NK-92 (cell line): Measurements from ENCODE around the gene NCAPH2.

Experiments used
- DNase-seq: peaks from one replicate; lab custom pipeline; 2025; ENCODE audit not compliant: unreplicated experiment; lab: John Stamatoyannopoulos, UW

Gene NCAPH2

DNA sequence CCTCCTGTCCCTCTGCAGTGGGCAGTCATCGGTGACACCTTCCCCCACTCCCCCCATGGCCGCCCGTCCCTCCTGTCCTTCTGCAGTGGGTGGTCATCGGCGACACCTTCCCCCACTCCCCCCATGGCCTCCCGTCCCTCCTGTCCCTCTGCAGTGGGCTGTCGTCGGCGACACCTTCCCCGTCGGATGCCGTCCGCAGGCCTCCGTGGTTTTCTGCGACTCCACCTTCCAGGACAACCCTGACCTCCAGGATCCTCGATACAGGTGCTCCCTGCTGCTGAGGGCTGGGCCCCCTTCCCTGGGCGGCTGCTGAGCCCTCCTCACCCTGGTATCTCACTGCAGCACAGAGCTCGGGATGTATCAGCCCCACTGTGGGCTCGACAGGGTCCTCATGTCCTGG, 19.1 kb upstream of the NCAPH2 start:
- DNase-seq, result no peak

DNA sequence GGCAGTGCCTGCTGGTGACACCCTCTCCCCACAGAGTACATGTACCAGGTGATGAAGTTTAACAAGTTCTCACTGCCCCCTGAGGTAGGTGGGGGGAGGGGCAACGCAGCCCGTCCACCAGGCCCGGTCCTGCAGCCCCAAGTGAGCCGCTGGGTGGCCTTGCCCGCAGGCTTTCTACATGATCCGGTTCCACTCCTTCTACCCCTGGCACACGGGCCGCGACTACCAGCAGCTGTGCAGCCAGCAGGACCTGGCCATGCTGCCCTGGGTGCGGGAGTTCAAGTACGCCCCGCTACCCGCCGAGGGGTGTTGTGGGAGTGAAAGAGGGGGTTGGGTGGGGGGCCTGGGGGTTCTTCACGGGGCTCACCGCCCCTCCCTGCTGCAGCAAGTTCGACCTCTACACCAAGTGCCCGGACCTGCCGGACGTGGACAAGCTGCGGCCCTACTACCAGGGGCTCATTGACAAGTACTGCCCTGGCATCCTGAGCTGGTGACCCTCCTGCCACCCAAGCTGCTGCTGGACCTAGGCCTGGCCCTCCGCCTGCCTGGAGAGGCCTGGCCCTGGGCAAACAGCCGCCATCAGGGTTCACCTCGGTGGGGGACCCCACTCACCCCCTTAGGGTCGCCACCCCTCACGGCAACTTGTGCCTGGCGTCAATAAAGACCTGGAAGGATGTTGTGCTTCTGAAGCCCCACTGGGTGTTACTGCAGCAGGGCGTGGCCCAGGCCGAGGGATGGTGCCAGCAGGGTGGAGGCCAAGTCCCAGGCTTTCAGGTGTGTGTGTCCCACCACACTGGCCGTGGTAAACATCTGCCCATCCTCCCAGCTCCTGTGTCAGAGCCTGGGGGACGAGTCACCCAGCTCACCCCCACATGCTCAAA, 18.4 kb upstream of the NCAPH2 start:
- no peak for DNase-seq

GRCh38 chr22:50490531-50491308, 17.3 kb upstream of the NCAPH2 start:
- no peak for DNase-seq

- no peak for DNase-seq
Observed at GRCh38 chr22:50497093-50497492, 10.9 kb upstream of the NCAPH2 start.

- no peak for DNase-seq
Observed at GRCh38 chr22:50498322-50498890, 9.6 kb upstream of the NCAPH2 start.

DNA sequence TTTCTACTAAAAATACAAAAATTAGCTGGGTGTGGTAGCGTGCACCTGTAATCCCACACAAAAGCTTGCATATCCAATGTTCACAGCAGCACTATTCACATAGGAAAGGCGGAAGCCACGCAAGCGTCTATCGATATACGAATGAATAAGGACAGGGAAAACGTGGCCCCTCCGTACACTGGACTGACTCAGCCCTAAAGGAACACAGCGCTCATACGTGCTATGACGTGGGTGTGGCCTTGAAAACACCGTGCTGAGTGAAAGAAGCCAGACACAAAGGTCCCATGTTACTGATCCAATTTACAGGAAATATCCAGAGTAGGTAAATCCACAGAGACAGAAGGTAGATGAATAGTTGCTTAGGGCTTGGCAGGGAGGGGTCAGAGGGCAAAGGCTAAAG, 7.6 kb upstream of the NCAPH2 start:
- DNase-seq, result no peak

DNA sequence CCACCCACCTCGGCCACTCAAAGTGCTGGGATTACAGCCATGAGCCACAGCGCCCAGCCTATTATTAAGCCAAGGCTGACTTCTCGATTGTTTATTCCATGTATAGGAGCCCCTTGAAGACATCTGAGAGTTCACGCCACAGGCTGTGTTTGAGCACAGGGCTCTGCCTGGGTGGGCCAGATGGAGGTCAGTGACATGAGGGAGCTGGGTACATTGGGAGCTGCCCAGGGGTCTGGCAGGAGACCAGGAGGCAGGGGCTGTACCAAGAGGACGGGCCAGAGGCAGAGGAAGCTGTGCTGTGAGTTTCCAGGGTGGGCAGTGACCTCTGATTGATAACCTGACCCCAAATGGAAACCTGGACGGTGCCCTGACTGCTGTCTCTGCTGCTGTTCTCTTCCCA, 5.9 kb upstream of the NCAPH2 start:
- DNase-seq, result no peak

- no peak for DNase-seq
Observed at GRCh38 chr22:50502628-50503474, 5.2 kb upstream of the NCAPH2 start.

DNA sequence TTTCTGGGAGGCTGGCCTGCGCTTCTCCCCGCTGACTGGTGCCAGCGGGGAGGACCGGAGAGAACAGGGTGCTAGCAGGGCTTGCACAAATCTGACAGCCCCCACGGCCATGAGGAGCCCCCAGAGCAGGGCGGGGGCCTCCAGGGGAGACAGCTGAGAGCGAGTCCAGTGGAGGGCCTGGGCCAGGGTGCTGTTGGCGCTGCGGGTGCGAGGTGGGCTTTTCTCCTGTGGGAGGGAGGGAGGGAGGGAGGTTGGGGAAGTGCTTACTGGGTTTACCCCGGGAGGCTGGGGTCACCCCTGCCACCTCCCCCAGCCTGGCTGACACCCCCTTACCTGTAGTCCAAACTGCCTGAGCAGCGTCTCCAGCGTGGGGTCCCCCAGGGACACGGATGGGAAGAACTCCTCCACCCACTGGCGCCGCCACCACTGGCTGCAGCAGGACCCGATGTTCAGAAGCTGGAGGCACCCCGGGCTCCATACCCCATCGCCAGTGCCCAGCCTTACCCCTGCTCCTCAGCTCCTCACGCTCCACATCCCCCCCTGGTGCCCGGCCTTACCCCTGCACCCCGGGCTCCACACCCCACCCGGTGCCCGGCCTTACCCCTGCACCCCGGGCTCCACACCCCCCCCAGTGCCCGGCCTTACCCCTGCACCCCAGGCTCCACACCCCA, 4.4 kb upstream of the NCAPH2 start:
- no peak for DNase-seq

DNA sequence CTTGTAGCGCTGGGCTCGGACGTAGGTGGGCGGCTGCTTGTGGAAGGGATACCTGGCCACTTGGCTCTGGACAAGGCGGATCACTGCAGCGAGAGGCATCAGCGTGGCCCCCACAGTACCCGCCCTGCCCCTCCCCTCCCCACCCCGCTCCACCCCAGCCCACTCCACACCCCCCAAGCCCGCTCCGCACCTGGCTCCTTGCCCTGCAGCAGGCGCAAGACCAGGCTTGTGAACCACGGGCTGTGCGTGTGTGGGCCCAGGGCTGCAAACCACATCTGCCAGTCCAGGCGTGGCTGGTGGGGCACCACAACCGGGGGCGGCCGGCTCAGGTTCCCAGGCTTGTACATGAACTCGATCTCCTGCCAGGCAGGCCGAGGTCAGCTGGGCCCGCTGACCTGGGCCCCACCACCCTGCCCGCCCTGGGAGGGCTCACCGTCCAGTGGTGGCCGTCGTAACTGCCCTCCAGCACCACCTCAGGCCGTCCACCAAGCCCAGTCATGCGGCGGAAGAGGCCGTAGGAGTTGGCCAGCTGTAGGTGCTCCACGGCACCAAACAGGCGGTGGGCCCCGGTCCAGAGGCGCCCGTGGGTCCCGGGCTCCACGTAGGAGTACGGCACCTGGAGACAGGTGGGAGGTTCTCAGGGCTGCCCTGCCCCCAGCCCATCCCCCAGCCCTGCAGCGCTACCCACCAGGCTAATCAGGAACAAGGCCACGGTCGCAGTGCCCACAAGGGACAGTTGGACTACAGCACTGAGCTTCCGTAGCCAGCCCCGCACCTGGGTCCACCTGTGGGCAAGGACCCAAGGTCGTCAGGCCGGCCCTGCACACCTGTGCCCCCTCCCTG, 3.4 kb upstream of the NCAPH2 start:
- no peak for DNase-seq

GRCh38 chr22:50505276-50505775, 2.7 kb upstream of the NCAPH2 start:
- no peak for DNase-seq

- DNase-seq, result no peak
Observed at GRCh38 chr22:50505776-50506610, 2.0 kb upstream of the NCAPH2 start.

DNA sequence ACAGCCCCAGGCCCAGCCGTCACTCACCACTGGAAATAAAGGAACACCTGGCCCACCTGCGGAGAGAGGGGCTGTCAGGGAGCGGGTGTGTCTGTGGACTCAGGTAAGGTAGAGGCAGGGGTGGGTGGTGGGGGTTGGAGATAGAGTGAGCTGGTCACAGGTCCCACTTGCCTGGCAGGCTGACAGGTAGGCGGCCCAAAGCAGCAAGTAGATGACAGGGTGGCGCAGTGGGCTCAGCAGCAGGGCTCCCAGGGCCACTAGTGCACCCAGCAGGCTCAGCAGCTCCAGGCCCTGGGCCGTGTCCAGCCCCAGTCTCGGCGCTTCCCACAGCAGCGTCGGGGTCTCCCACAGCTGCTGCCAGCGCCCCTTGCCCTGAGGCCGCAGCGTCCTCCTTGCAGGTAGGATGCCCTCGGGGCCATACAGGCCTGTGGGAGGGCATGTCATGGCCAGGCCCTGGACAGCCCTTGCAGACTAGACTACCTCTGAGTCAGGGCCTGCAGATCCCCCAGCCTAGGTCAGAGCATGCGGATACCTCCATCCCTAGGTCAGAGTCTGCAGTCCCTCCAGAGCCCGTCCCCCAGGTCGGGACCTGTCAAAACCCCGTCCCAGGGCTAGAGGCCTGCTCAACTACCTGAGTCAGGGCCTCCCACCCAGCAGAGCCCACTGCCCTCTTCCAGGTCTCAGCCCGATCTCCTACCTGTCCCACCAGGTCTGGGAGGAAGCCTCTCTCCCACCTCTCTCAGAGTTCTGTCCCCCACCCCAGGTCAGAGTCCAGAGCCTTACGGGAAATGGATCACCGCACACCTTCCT, 1.2 kb upstream of the NCAPH2 start:
- no peak for DNase-seq

GRCh38 chr22:50507421-50507990, 518 bp upstream of the NCAPH2 start, which contains the start of gene LMF2:
LMF2 (minus strand) TSS chr22:50507702; CDS start chr22:50507675, 27 bp downstream.
- no peak for DNase-seq

- DNase-seq, result no peak
Observed at GRCh38 chr22:50508897-50509296, 873 bp downstream of the NCAPH2 start.

- DNase-seq, result no peak
Observed at GRCh38 chr22:50513175-50513574, 5.2 kb downstream of the NCAPH2 start.

GRCh38 chr22:50516068-50516467, 8.0 kb downstream of the NCAPH2 start:
- no peak for DNase-seq
